AG10803 (cell line): ENCODE results near the gene ASTE1.
A peak's percentile ranks its signal among the peaks of the same experiment; 100 is the strongest.

ENCODE experiments used
- DNase-seq: peaks from one replicate; pipeline ENCODE4 v3.0.0; 2010; ENCODE audit warnings: low read depth
- H3K4me3 ChIP-seq: 2 replicates; pipeline ENCODE4 v1.5.1; 2011; ENCODE audit warnings: mild to moderate bottlenecking, low read length, control low read depth
- TF ChIP-seq, protein P1 (sequence below): conservative IDR thresholded peaks from 2 replicates; pipeline ENCODE4 v1.5.1; 2011; ENCODE audit warnings: mild to moderate bottlenecking, low read length, control low read depth, inconsistent platforms

ASTE1 gene

DNA sequence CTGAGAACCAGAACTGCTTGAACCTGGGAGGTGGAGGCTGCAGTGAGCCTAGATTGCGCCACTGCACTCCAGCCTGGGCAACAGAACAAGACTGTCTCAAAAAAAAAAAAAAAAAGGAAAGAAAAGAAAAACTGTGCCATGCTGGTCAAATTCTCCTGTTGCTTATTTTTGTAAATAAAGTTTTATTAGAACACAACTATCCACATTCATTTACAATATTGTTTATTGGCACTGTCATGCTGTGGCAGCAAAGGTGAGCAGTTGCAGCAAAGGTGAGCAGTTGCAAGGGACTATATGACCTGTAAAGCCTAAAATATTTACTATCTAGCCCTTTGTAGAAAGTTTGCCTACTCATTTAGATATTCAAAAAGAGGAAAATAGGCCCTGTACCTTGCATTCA, 18.3 kb downstream of the ASTE1 start:
- no peak overlapping the region for H3K4me3 ChIP-seq
- TF ChIP-seq, protein P1, sequence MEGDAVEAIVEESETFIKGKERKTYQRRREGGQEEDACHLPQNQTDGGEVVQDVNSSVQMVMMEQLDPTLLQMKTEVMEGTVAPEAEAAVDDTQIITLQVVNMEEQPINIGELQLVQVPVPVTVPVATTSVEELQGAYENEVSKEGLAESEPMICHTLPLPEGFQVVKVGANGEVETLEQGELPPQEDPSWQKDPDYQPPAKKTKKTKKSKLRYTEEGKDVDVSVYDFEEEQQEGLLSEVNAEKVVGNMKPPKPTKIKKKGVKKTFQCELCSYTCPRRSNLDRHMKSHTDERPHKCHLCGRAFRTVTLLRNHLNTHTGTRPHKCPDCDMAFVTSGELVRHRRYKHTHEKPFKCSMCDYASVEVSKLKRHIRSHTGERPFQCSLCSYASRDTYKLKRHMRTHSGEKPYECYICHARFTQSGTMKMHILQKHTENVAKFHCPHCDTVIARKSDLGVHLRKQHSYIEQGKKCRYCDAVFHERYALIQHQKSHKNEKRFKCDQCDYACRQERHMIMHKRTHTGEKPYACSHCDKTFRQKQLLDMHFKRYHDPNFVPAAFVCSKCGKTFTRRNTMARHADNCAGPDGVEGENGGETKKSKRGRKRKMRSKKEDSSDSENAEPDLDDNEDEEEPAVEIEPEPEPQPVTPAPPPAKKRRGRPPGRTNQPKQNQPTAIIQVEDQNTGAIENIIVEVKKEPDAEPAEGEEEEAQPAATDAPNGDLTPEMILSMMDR = no peak
- DNase-seq = no peak

DNA sequence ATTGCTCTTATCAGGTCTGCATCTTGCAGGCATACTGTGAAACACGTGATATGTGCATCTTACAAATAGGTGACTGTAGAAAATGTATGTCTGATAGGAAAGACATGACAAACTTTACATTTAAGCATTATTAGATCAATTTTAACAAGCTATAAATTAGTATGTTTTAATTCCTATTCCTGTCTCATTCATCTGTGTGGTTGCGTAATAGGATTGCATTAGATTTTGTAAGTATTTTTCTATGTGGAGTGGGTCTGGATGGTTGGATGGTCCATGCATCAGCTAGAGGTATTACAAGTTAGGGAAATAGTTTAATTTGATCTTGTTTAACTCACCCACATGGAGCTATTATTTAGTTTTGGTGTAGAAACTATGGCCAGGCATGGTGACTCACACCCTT, 18.8 kb downstream of the ASTE1 start:
- no peak overlapping the region for H3K4me3 ChIP-seq
- TF ChIP-seq, protein P1 = no peak
- peak; percentile 40 for DNase-seq

DNA sequence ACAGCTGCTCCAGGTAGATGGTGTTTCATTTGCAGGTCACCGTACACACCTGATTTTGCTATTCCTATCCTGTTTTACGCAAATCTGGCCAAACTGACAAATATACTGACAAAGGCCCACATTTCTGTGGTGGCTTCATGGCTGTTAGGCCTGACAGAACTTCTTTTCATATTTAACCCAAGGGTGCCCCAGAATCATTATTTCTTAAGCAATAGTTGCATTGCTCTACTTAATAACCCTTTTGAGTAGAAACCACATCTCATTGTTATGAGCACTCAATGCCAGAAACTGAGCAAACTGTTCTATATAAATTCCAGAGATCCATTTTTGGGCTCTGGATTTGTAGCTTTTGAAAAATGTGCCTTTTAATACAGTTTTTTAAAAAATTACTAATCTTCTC, 19.4 kb downstream of the ASTE1 start:
- TF ChIP-seq, protein P1 = no peak
- peak; percentile 50 for DNase-seq
- H3K4me3 ChIP-seq = no peak overlapping the region

DNA sequence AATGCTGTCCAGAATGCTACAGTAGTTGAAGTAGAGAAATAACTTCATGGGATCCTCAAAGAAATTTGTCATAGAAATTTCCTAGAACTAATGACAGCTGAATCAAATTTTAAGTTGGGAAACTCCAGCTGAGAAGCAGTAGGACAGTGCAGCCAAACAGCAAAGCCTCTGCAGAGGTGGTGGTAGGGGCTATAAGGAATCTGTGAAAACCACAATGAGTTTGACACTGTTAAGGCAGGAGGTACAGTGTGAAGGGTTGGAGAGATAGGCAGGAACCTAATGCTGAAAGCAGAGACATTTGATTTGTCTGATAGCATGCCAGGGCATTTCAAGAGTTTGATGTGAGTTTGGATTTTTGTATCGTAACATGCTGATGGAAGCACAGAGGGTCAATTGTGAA, 22.0 kb downstream of the ASTE1 start:
- no peak for DNase-seq
- TF ChIP-seq, protein P1 = no peak
- H3K4me3 ChIP-seq = no peak overlapping the region

DNA sequence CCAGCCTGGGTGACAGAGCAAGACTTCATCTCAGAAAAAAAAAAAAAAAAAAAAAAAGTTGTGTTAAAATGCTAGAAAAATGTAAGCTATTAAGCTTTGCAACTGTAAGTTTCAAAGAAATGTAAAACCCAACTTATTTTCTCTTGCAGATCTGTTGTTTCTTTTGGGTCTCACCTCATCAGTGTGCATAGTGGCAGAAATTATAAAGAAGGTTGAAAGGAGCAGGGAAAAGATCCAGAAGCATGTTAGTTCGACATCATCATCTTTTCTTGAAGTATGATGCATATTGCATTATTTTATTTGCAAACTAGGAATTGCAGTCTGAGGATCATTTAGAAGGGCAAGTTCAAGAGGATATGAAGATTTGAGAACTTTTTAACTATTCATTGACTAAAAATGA, 25.6 kb downstream of the ASTE1 start:
- no peak overlapping the region for H3K4me3 ChIP-seq
- TF ChIP-seq, protein P1 = no peak
- no peak for DNase-seq

DNA sequence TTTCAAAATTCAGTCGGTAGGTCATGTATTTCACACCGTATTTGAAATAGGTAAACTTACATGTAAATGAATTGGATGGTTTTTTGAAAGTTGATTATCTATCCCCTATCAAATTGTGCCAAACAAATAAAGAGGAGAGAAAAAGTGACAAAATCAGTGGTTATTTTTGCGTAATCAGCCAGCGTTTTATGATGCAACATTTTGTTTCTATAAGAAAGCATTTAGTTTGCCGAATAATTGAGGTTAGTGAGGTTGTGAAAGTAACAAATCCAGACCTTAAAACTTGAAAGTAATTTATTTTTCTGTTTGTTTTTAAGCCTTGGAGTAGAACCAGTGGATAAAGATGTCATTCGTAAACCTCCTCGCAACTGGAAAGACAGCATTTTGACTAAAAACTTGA, 29.3 kb downstream of the ASTE1 start:
- DNase-seq = peak; percentile 55
- H3K4me3 ChIP-seq = no peak overlapping the region

DNA sequence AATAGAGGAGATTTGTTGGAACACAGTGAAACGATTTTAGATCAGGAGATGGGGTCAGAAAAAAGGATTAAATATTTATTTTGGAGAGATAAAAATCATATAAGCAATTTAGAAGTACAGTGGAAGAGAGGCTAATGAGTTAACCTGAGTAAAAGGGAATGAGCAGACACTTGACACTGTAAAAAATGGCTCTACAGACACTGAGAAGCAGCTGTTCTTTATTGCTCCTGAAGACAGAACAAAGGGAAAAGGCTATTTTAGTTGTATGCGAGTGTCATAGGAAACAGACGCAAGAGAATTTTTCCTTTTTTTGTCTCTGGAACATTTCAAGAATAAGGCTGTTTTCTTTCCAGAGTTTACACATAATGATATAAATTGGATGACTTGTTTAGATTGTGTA, 34.3 kb downstream of the ASTE1 start:
- TF ChIP-seq, protein P1 = no peak
- no peak for DNase-seq
- no peak overlapping the region for H3K4me3 ChIP-seq

More for the DNA sequence above, 29.3 kb downstream of the ASTE1 start:
- TF ChIP-seq, protein P1 = no peak
